A549 (cell line): Measurements from ENCODE around the gene FRS3. TPM values are rescaled to one million over a fixed set of nuclear protein-coding genes. Genes with fewer than 3 reads are reported as not detected.

Experiments
- ATAC-seq, 2 experiments: fragments of 200-7000 bp in 1 of 2; fragments of >200 bp in 1 of 2; cut with Nextera tagmentation in 1 of 2; cut with Tn5 transposase in 1 of 2; 3 replicates each; pipeline versions ENCODE4 v1.8.0 to v1.9.1; 2018 to 2020; ENCODE audit warnings: mild to moderate bottlenecking in 1 of 2, moderate library complexity in 1 of 2
- CTCF ChIA-PET: fragments of 300-600 bp; sonication (Branson Sonifier 250); formaldehyde crosslinking; extraction: SDS; loops from one replicate; lab custom pipeline; 2021; ENCODE audit warnings: antibody characterized with exemption, inconsistent platforms; lab: Yijun Ruan, JAX
- POLR2A ChIA-PET: fragments of 350-600 bp; formaldehyde crosslinking; extraction: SDS; loops from one replicate; lab custom pipeline; 2021; ENCODE audit warnings: antibody characterized with exemption, inconsistent platforms; lab: Yijun Ruan, JAX
- DNase-seq, 2 experiments: peaks; one replicate each; pipeline versions ENCODE4 v3.0.0 to v3.0.0-alpha.2; 2011 to 2016; ENCODE audit warnings: low read depth in 1 of 2, low spot score in 1 of 2
- FAIRE-seq: peaks from 2 replicates; lab custom pipeline; 2011; peaks lifted over from hg19 to GRCh38; lab: Jason Lieb, UNC
- H3K27ac ChIP-seq, 2 experiments: fragments of >200 bp; sonication (Bioruptor Twin); formaldehyde crosslinking; 3 replicates each; pipeline ENCODE4 v1.5.1; 2016 to 2017
- H3K4me1 ChIP-seq: fragments of >200 bp; sonication (Bioruptor Twin); formaldehyde crosslinking; 3 replicates; pipeline ENCODE4 v1.6.1; 2016
- H3K4me2 ChIP-seq: fragments of >200 bp; sonication (Bioruptor Twin); formaldehyde crosslinking; 3 replicates; pipeline ENCODE4 v1.6.1; 2016
- H3K4me3 ChIP-seq: fragments of >200 bp; sonication (Bioruptor Twin); formaldehyde crosslinking; 3 replicates; pipeline ENCODE4 v1.5.1; 2016
- H3K9me3 ChIP-seq: fragments of >200 bp; sonication (Bioruptor Twin); formaldehyde crosslinking; 3 replicates; pipeline ENCODE4 v1.6.1; 2016
- CBX2 ChIP-seq: fragments of 200-600 bp; sonication (generic); IDR thresholded peaks from 2 replicates; pipeline ENCODE4 v1.6.1; 2016; ENCODE audit warnings: low read depth, mild to moderate bottlenecking, borderline replicate concordance
- CTCF ChIP-seq: fragments of >200 bp; sonication (Bioruptor Twin); formaldehyde crosslinking; IDR thresholded peaks from 3 replicates; pipeline ENCODE4 v1.5.1; 2016
- FOXS1 ChIP-seq: fragments of 250-450 bp; sonication (Bioruptor Pico); IDR thresholded peaks from 2 replicates; pipeline ENCODE4 v1.5.0; 2020; ENCODE audit warnings: mild to moderate bottlenecking, moderate library complexity
- HDAC2 ChIP-seq: fragments of 200-600 bp; sonication (generic); IDR thresholded peaks from 2 replicates; pipeline ENCODE4 v1.6.1; 2016
- HOXB13 ChIP-seq: fragments of 250-450 bp; sonication (Bioruptor Pico); IDR thresholded peaks from 2 replicates; pipeline ENCODE4 v1.5.0; 2020; ENCODE audit warnings: low read depth, mild to moderate bottlenecking, moderate library complexity
- JUN ChIP-seq, 2 experiments: fragments of >200 bp; sonication (Bioruptor Twin); formaldehyde crosslinking; IDR thresholded peaks; 2 replicates in 1 of 2; 3 replicates in 1 of 2; pipeline ENCODE4 v1.6.1; 2016 to 2017
- KDM5A ChIP-seq: fragments of 200-600 bp; sonication (generic); IDR thresholded peaks from 2 replicates; pipeline ENCODE4 v1.6.1; 2016; ENCODE audit warnings: antibody characterized with exemption, mild to moderate bottlenecking
- MAX ChIP-seq: IDR thresholded peaks from 2 replicates; pipeline ENCODE4 v1.6.1; 2012
- MYC ChIP-seq: IDR thresholded peaks from 2 replicates; pipeline ENCODE4 v1.6.1; 2012; ENCODE audit warnings: mild to moderate bottlenecking, inconsistent platforms, low read length, improper control_type of control experiment, borderline replicate concordance
- POLR2AphosphoS2 ChIP-seq: conservative IDR thresholded peaks from 2 replicates; pipeline ENCODE4 v1.6.1; 2012; ENCODE audit warnings: low read length, improper control_type of control experiment, inconsistent platforms
- REST ChIP-seq: fragments of 200-600 bp; sonication (generic); IDR thresholded peaks from 2 replicates; pipeline ENCODE4 v1.6.1; 2016; ENCODE audit warnings: antibody characterized with exemption, mild to moderate bottlenecking, moderate library complexity
- USF2 ChIP-seq: fragments of 450-650 bp; IDR thresholded peaks from 2 replicates; pipeline ENCODE4 v1.6.1; 2014; ENCODE audit warnings: antibody characterized with exemption
- WGBS: methylation state at CpG from one replicate; pipeline ENCODE4 v1.1.6; 2017; ENCODE audit errors: missing lambda C conversion rate; 5-methylcytosine and 5-hydroxymethylcytosine counted together
- polyA plus RNA-seq, 4 experiments: library from polyadenylated mRNA; depleted of rRNA in 3 of 4; stranded (reverse); fragments of >200 nt; fragmentation: RNase III in 1 of 4; extraction: RNeasy Plus Mini Kit Qiagen cat#74134 plus additional on column Dnase treatment in 1 of 4; gene quantifications; 2 replicates in 3 of 4; 3 replicates in 1 of 4; pipeline ENCODE4 v1.2.3, GENCODE V29; 2011 to 2017

FRS3 gene
- polyA plus RNA-seq, 2 of the 4 experiments (the other 2 are of a cell fraction): 1.9 to 2.0 TPM

DNA sequence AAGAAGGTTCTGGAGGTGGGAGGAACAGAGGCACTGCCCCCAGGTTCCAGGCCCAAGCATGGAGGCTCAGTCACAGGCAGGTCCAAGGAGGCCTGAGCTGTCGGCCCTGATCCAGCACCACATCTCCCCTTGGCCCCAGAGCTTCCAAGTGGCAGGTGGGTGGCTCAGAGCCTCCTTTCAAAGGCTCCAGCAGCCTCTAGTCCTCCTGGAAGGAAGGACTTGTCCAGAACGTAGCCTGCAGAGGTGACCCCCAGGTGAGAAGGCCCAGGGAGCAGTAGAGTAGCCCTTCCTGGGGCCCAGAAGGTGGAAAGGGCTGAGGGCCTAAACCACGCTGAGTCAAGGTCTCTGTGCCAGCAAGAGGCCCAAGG, 52.0 kb downstream of the FRS3 start (continued):
- TF ChIP-seq USF2: no peak

DNA sequence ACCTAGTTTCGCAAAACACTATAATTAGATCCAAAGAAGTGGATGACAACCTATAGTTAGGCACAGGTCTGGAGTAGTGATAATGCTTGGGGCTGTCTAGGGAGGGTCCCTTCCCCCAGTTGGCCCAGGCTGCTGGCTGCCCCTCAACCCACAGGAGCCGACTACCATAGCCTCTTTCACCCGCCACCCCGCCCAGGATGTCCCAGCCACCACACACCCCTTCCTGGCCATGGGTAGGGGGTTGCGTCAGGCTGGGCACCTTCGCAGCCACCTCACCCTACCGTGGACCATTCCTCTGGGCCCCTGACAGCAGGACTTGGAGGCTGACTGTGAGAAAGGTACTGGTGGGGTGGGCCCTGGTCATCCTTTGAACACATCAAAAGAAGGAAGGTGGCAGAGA, 52.8 kb downstream of the FRS3 start:
- peaks cover 34% of the 10 kb centered on the region for H3K4me1 ChIP-seq
- DNase-seq (no peak), ATAC-seq (no peak), FAIRE-seq (no peak)
- H3K4me2 ChIP-seq: no peak overlapping the region
- no peak overlapping the region for H3K4me3 ChIP-seq
- no peaks in the 10 kb centered on the region for H3K9me3 ChIP-seq
- WGBS: 64% methylated on average over 5 of the region's 7 CpGs
- no peak overlapping the region for H3K27ac ChIP-seq
- ChIA-PET CTCF (no interaction called here), POLR2A (no interaction called here)
- TF ChIP-seq REST (no peak), POLR2AphosphoS2 (no peak), FOXS1 (CRISPR knock-in tag) (no peak), USF2 (no peak), MAX (no peak), HOXB13 (no peak), JUN (IDR thresholded peaks at IDR 0.05) (no peak), HDAC2 (no peak), CBX2 (no peak), MYC (no peak), KDM5A (no peak)

DNA sequence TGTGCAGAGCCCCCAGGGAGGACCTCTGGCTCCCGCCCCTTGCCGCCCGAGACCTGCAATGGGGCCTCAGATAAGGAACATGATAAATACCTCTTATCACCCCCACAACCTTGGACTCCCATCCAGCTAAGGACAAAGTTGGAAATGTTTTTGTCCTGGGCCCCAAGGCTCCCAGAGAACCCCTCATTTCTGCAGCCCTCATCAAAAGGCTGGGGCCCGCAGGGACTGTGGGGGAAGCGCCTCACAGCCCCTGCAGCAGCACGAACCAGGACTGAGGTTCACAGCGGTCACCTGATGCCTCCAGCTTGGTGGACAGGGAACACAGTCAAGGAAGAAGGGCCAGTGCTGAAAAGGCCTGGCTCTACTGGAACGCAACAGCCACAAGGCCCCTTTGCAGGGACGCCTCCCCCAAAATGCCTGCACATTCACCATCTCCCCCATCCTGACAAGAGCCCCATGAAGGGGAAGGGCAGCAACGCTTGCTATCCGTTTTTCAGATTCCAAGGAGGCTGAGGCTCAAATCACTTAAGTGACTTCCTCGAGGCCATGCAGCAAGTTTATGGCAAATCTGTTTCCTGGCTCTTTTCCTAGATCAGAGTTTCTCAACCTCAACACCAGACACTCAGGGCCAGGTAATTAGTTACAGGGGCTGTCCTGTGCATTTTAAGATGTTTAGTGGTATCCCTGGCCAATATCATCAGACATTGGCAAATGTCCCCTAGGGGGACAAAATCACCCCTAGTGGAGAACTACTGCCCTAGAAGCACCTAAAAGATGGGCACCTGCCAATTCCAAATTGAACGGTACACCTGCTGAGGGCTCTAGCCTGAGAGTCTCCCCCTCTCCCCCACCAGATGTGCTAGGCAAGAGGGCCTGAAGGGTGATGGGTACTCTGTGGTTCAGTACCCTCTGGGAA, 54.9 kb downstream of the FRS3 start:
- DNase-seq: no peak
- 84% methylated on average over 11 of the region's 13 CpGs for WGBS
- ChIA-PET POLR2A (interaction anchor here (1.8 kb wide), 1 partner anchor 9 kb away, joined by 10 read pairs; no protein-coding TSS in a partner anchor), CTCF (interaction anchor here (2.0 to 5.2 kb wide), 3 partner anchors 9 to 19 kb away, joined by 6 to 31 read pairs (median 11); no protein-coding TSS in a partner anchor)
- Histone ChIP-seq H3K27ac (peak overlapping the region; percentile 76 to 89), H3K9me3 (no peaks in the 10 kb centered on the region), H3K4me3 (no peak overlapping the region), H3K4me2 (no peak overlapping the region), H3K4me1 (peaks cover 29% of the 10 kb centered on the region)
- FAIRE-seq: no peak
- ATAC-seq: no peak
- TF ChIP-seq REST: no peak
- no peak for TF ChIP-seq CTCF
- TF ChIP-seq, all 56 proteins: peak for 0
